Osteoblast (primary cell): ENCODE results near the gene SREBF2. TPM values are rescaled to one million over a fixed set of nuclear protein-coding genes. Genes with fewer than 3 reads are reported as not detected.

Source experiments
- DNase-seq: peaks from one replicate; pipeline ENCODE4 v3.0.0; 2011; ENCODE audit warnings: low spot score, mixed read lengths; ENCODE audit not compliant: insufficient read length; ENCODE audit errors: missing footprints
- H2AFZ ChIP-seq: 2 replicates; pipeline ENCODE4 v1.6.0; 2011; ENCODE audit warnings: mild to moderate bottlenecking, low read length
- H3K27ac ChIP-seq: 2 replicates; pipeline ENCODE4 v1.5.1; 2011; ENCODE audit warnings: mild to moderate bottlenecking, low read depth, low read length, moderate library complexity
- H3K27me3 ChIP-seq: 2 replicates; pipeline ENCODE4 v1.6.0; 2012; ENCODE audit warnings: mild to moderate bottlenecking, control low read depth, inconsistent platforms, low read length, moderate library complexity; ENCODE audit not compliant: insufficient read depth
- H3K36me3 ChIP-seq: 2 replicates; pipeline ENCODE4 v1.5.1; 2011; ENCODE audit warnings: mild to moderate bottlenecking, low read length, control low read depth, moderate library complexity; ENCODE audit not compliant: insufficient read depth
- H3K4me1 ChIP-seq: 2 replicates; pipeline ENCODE4 v1.5.1; 2011; ENCODE audit warnings: mild to moderate bottlenecking, low read length, control low read depth, moderate library complexity; ENCODE audit not compliant: insufficient read depth
- H3K4me2 ChIP-seq: 2 replicates; pipeline ENCODE4 v1.6.0; 2011; ENCODE audit warnings: mild to moderate bottlenecking, low read length; ENCODE audit not compliant: insufficient read depth
- H3K4me3 ChIP-seq: fragments of 200-600 bp; sonication (generic); 3 replicates; pipeline ENCODE4 v1.5.1; 2012; ENCODE audit warnings: mild to moderate bottlenecking, low read length, inconsistent platforms; ENCODE audit not compliant: insufficient read depth
- H3K79me2 ChIP-seq: 2 replicates; pipeline ENCODE4 v1.6.0; 2012; ENCODE audit warnings: mild to moderate bottlenecking, low read length, control low read depth, inconsistent platforms; ENCODE audit not compliant: insufficient read depth
- H3K9me3 ChIP-seq: 2 replicates; pipeline ENCODE4 v1.5.1; 2011; ENCODE audit warnings: low read depth, low read length, control low read depth
- H4K20me1 ChIP-seq: 2 replicates; pipeline ENCODE4 v1.6.0; 2012; ENCODE audit warnings: mild to moderate bottlenecking, low read length, control low read depth; ENCODE audit not compliant: insufficient read depth
- CTCF ChIP-seq: IDR thresholded peaks from 2 replicates; pipeline ENCODE4 v1.5.1; 2011; ENCODE audit warnings: mild to moderate bottlenecking, low read depth, low read length, moderate library complexity; ENCODE audit errors: extremely low read depth
- total RNA-seq: library from RNA; depleted of rRNA; stranded (reverse); fragments of >200 nt; gene quantifications from 2 replicates; pipeline ENCODE4 v1.2.3, GENCODE V29; 2012

Gene SREBF2
- 71.6 and 80.3 TPM in 2 replicates for total RNA-seq

- peaks cover 18% of the 10 kb centered on the region for H4K20me1 ChIP-seq
- peaks cover 14% of the 10 kb centered on the region for H3K4me1 ChIP-seq
- H2AFZ ChIP-seq: peak within 1 kb of the TSS; percentile 94
- H3K4me2 ChIP-seq: peak within 1 kb of the TSS; percentile 89
- no peak for TF ChIP-seq CTCF
- peaks cover 14% of the 10 kb centered on the region for H3K36me3 ChIP-seq
- H3K9me3 ChIP-seq: no peaks in the 10 kb centered on the region
- peaks cover 37% of the 10 kb centered on the region for H3K79me2 ChIP-seq
- no peaks in the 10 kb centered on the region for H3K27me3 ChIP-seq
- H3K27ac ChIP-seq: peak within 1 kb of the TSS; percentile 90
- peak within 1 kb of the TSS; percentile 88 for H3K4me3 ChIP-seq
- peak; percentile 99 for DNase-seq
These were observed at the start of gene SREBF2 for GRCh38 chr22:41832553-41833368. TSS of gene SREBF2 (plus strand) at chr22:41833105. CDS start at chr22:41833271, 166 bp downstream.

DNA sequence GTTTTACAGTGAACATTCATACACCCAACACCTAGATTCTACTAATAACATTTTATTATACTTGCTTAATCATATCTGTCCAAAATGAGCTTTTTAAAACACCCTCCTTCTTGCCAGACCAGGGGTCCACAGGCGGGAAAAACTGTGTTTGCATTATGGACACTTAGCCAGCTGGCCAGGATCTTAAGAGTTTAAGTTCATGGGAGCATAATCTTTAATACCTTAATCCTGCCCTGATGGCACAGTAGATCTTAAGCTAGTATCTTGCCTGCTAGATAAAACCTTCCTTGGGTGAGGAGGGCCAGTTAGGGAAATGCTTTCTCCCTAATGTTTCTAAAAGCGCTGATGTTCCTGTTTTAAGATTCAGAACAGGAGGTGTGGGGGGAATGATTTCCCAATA is 45.6 kb upstream of the SREBF2 start:
- no peak overlapping the region for H3K4me3 ChIP-seq
- no peak for TF ChIP-seq CTCF
- DNase-seq: no peak
- no peak overlapping the region for H3K4me2 ChIP-seq
- peaks cover 3% of the 10 kb centered on the region for H3K27me3 ChIP-seq
- no peaks in the 10 kb centered on the region for H3K79me2 ChIP-seq
- H2AFZ ChIP-seq: no peak overlapping the region
- no peaks in the 10 kb centered on the region for H3K36me3 ChIP-seq
- H3K27ac ChIP-seq: no peak overlapping the region
- no peaks in the 10 kb centered on the region for H3K9me3 ChIP-seq
- H4K20me1 ChIP-seq: no peaks in the 10 kb centered on the region
- H3K4me1 ChIP-seq: no peaks in the 10 kb centered on the region

GRCh38 chr22:41793871-41794270 is 39.0 kb upstream of the SREBF2 start:
- Histone ChIP-seq H3K4me2 (no peak overlapping the region), H4K20me1 (no peaks in the 10 kb centered on the region), H3K9me3 (no peaks in the 10 kb centered on the region), H3K4me1 (no peaks in the 10 kb centered on the region), H3K36me3 (no peaks in the 10 kb centered on the region), H3K4me3 (no peak overlapping the region), H3K79me2 (no peaks in the 10 kb centered on the region), H3K27ac (no peak overlapping the region), H3K27me3 (peaks cover 3% of the 10 kb centered on the region), H2AFZ (no peak overlapping the region)
- no peak for TF ChIP-seq CTCF
- no peak for DNase-seq

GRCh38 chr22:41798736-41799135 is 34.2 kb upstream of the SREBF2 start:
- no peaks in the 10 kb centered on the region for H3K9me3 ChIP-seq
- H3K27ac ChIP-seq: no peak overlapping the region
- DNase-seq: no peak
- no peaks in the 10 kb centered on the region for H4K20me1 ChIP-seq
- no peaks in the 10 kb centered on the region for H3K36me3 ChIP-seq
- no peak for TF ChIP-seq CTCF
- H3K79me2 ChIP-seq: peaks cover 16% of the 10 kb centered on the region
- no peak overlapping the region for H2AFZ ChIP-seq
- H3K27me3 ChIP-seq: no peaks in the 10 kb centered on the region
- peaks cover 12% of the 10 kb centered on the region for H3K4me1 ChIP-seq
- no peak overlapping the region for H3K4me3 ChIP-seq
- no peak overlapping the region for H3K4me2 ChIP-seq
